ENCODE results near the gene IL17RD. TPM values are rescaled to one million over a fixed set of nuclear protein-coding genes. Genes with fewer than 3 reads are reported as not detected.

Gene IL17RD
- total RNA-seq, 1 donor from 2014 or later, result 0.13 TPM

DNA sequence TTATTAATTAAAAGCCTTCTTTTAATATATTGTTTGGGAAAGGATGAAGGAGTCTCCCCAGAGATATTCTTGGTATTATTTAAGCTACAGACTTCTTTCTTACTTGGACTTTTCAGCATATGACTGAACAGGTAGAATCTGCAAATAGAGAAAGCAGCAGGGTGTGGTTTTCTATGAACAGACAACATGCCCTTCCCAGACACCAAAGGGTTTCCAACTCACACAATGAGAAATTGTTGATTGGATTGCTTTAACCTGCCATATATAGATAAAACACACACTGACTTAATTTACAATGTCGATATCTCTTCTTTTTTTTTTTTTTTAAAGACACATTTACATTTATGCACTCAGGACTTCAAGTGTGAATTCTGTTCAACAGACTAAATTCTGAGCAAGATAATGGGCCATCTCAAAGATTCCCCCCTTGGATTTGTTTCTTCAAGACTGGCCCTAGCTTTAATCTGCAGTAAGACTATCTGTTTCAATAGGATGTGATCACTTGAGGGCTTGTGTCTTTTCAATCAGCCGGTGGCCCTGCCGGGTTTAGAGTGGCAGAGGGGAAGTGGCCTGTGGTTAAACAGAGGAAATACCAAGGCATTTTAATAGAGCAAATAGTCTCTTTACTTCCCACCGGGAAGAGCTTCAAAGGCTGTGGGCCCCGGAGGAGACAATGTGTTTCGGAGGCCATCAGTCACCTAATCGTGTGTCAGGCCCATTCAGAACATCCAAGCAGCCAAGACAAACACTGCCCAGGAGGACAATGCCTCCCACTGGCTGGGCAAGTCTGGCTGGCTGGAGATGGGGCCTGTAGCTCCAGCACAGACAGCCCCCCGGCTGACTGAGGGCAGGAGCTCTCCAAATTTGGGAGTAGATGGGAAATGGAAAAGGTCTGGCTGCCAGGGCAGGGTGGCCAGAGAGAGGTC, 6.1 kb downstream of the IL17RD start:
- no peak for DNase-seq (ENCODE audit: low spot score)
- no peak for ATAC-seq

- ATAC-seq, result no peak
- DNase-seq (ENCODE audit: low spot score), result no peak
Measured at GRCh38 chr3:57158325-57158724, 6.8 kb downstream of the IL17RD start.

DNA sequence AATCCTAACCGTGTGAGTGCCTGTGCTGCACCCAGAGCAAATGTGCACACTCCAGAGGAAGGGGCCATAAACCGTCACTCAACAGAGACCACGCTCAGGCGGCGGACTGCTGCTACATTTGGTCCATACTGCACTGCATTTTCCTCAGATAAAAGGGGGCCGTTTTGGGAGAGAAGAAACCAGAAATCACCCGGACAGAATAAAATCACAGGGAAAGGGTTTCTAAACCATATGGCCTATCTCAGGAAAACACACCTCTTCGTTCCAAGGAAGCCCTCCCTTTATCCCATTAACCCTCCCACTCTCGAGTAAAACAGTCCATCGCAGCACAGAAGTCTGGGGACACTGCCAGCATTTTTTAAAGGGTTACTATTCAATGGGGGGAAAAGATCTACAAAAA, 7.6 kb downstream of the IL17RD start:
- DNase-seq (ENCODE audit: low spot score) (no peak), ATAC-seq (no peak)

- ATAC-seq (no peak), DNase-seq (ENCODE audit: low spot score) (no peak)
Measured at GRCh38 chr3:57155310-57155643, 9.9 kb downstream of the IL17RD start.

GRCh38 chr3:57154470-57155309, 10.5 kb downstream of the IL17RD start:
- ATAC-seq, result no peak

GRCh38 chr3:57152151-57153143, 12.7 kb downstream of the IL17RD start:
- DNase-seq (ENCODE audit: low spot score) (no peak), ATAC-seq (no peak)

More at GRCh38 chr3:57154470-57155309, 10.5 kb downstream of the IL17RD start:
- no peak for DNase-seq (ENCODE audit: low spot score)

- DNase-seq (ENCODE audit: low spot score) (no peak), ATAC-seq (no peak)
Measured at GRCh38 chr3:57151749-57152148, 13.4 kb downstream of the IL17RD start.

GRCh38 chr3:57151021-57151449, 14.1 kb downstream of the IL17RD start:
- DNase-seq (ENCODE audit: low spot score) (no peak), ATAC-seq (no peak)

GRCh38 chr3:57150113-57150581, 15.0 kb downstream of the IL17RD start:
- ATAC-seq, result no peak
- DNase-seq (ENCODE audit: low spot score), result no peak

DNA sequence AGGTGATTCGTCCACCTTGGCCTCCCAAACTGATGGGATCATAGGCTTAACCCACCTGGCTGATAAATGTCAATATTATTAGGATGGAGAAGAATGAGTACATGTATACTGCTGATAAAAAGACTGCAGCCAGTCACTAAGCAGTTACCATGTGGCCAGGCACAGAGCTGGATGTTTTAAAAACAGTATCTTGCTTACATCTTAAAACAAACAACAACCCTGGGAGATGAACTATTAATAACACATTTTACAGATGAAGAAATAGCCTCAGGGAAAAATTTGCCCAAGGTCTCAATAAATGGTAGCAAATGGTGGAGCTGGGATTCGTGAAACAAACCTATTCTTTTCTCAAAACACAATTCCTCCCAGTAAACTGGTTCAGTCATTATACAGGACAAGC, 18.1 kb downstream of the IL17RD start:
- ATAC-seq (no peak), DNase-seq (ENCODE audit: low spot score) (no peak)

GRCh38 chr3:57145852-57146251, 19.3 kb downstream of the IL17RD start:
- ATAC-seq (no peak), DNase-seq (ENCODE audit: low spot score) (no peak)

DNA sequence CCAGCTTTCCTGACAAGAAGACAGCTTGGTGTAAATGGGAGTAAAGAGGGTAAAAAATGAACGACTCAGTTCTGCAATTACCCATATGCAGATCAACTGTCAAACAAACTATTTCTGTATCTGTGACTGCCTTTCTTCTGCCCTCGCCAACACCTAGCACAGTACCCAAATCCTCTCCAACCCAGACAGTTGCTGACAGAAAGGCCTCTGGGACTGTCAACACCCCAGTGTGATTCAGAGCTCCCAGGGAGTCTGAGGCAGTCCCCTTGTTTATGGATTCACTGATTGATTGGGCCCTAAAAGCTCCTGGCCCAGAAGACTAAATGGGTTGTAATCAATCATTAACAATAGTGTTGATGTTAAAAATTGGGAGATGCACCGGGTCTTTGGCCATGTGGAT, 20.2 kb downstream of the IL17RD start:
- no peak for ATAC-seq
- DNase-seq (ENCODE audit: low spot score), result no peak

DNA sequence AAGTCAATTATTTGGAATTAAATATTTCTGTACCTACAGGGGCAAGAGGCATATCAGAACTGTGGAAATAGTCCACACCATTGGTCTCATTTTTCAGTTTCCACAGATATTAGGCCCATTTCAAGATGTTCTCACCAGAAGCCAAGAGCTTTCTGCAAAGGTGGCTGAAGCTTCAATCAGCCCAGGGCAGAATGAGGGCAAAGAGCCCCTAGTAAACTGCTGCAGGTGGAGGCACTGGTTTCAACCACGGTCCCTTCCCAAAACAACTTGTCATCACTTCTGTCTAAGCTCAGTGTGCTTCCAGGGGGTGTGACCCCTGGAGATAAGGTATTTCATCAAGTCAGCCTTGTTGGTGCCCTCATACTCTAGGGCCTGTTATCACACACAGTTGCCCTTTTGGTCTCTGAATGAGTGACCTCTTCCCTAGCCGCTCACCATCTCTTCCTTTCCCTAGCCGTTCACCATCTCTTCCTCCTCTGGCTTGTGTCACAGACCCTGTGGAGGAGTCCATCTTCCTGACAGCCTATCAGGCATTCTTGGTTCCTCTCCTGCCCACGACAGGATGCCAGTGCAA, 21.2 kb downstream of the IL17RD start:
- DNase-seq (ENCODE audit: low spot score) (no peak), ATAC-seq (no peak)

GRCh38 chr3:57142411-57142723, 22.8 kb downstream of the IL17RD start:
- ATAC-seq (no peak), DNase-seq (ENCODE audit: low spot score) (no peak)

DNA sequence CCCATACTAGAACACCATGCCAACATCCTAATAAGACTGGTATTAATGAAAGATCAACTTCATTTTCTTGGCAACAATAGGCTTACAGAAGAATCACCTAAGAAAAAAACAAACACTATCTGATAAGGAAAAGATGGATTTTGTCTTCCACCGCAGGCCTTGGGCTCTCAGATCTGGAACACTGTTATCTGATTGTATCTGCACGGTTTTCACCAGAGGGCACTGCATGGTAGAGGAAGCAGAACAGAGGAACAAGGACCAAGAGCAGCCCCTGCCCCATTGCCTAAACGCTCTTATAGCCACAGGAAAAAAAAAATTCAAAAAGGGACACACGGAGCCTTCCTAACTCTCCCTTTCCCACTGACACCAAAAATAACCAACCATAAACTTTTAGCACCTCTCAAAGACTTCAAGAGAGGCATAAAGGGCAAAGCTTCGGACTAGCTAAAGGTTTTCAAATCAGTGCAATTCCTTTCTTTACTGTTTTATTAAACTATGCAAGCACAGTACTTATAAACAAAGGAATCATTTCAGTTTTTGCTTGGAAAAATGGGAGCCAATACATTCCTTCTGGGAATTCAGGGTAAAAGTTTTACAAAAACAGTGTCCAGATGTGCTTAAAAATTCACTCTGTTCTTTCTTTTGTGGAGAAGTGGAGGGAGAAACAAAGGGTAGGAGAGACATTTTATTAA, 23.3 kb downstream of the IL17RD start:
- no peak for DNase-seq (ENCODE audit: low spot score)
- ATAC-seq, result no peak

GRCh38 chr3:57140894-57141293, 24.3 kb downstream of the IL17RD start:
- ATAC-seq, result no peak
- DNase-seq (ENCODE audit: low spot score), result no peak

GRCh38 chr3:57135964-57136719, 29.0 kb downstream of the IL17RD start:
- no peak for ATAC-seq
- no peak for DNase-seq (ENCODE audit: low spot score)

- no peak for ATAC-seq
- DNase-seq (ENCODE audit: low spot score), result no peak
Measured at GRCh38 chr3:57133157-57133556, 32.0 kb downstream of the IL17RD start.

DNA sequence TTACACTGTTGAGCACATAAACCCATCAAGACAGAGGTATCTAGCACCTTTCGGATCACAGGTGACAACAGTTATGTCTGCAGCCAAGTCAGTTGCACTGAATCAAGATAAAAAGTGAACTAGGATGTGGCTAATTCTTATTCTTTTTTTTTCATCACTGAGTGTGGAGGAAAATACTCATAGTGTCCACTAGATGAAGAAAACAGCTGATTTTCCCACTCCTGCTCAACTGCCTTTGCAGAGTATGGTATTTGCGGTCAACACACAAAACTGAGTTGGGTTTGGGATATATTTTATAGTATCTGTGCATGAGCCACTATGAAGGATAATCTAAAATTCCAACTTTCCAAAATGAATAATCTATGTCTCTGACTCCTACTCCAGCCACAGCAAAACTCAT, 32.5 kb downstream of the IL17RD start:
- ATAC-seq (no peak), DNase-seq (ENCODE audit: low spot score) (no peak)

Measured in left lobe of liver (tissue), 2 donors.